Measurements from ENCODE around the gene UNC5B.

Gene UNC5B

DNA sequence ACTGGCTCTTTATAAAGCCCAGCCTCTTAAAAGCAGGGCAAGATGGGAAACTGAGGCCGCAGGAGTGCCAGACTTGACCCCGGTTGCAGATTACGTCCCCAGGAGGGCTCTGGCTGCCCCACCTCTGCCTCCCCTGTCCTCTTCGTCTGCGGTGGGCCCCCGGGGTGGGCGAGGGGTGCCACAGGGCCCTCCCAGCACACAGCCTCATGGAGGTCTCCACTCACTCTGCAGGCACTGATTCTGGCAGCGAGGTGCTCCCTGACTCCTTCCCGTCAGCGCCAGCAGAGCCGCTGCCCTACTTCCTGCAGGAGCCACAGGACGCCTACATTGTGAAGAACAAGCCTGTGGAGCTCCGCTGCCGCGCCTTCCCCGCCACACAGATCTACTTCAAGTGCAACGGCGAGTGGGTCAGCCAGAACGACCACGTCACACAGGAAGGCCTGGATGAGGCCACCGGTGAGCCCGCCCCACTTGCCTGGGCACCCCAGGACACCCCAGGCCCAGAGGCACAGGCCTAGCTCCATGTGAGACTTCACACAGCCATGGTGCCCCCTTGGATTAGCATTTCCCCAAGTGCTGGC lies 67.3 kb downstream of the UNC5B start:
- H3K27ac ChIP-seq = no peak overlapping the region

GRCh38 chr10:71280216-71280615 lies 67.8 kb downstream of the UNC5B start:
- TF ChIP-seq CTCF (conservative IDR thresholded peaks at IDR 0.05) = no peak
- no peak overlapping the region for H3K27ac ChIP-seq

More for the DNA sequence above, 67.3 kb downstream of the UNC5B start:
- TF ChIP-seq CTCF (conservative IDR thresholded peaks at IDR 0.05) = no peak

GRCh38 chr10:71280825-71281224 lies 68.5 kb downstream of the UNC5B start:
- TF ChIP-seq CTCF (conservative IDR thresholded peaks at IDR 0.05) = no peak
- no peak overlapping the region for H3K27ac ChIP-seq

- TF ChIP-seq CTCF (conservative IDR thresholded peaks at IDR 0.05) = no peak
- no peak overlapping the region for H3K27ac ChIP-seq
Observed at GRCh38 chr10:71281646-71282322, 69.4 kb downstream of the UNC5B start.

DNA sequence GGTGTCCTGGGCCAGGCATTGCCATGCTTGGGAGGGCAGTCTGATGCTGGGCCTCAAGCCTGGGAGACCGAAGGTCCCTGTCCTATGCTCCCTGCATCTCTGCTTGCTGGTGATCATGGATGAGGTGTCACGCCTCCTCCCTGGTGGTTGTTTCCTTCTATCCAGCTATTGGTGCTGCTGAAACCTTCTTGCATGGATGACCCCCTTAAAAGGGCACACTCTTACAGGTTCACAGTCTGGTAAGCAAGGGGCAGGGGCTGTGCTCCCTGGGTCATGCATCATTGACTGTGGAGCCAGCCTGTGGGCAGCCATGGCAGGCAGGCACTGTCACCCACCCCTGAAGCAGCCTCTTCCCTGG lies 69.9 kb downstream of the UNC5B start:
- no peak overlapping the region for H3K27ac ChIP-seq
- TF ChIP-seq CTCF (conservative IDR thresholded peaks at IDR 0.05) = no peak

DNA sequence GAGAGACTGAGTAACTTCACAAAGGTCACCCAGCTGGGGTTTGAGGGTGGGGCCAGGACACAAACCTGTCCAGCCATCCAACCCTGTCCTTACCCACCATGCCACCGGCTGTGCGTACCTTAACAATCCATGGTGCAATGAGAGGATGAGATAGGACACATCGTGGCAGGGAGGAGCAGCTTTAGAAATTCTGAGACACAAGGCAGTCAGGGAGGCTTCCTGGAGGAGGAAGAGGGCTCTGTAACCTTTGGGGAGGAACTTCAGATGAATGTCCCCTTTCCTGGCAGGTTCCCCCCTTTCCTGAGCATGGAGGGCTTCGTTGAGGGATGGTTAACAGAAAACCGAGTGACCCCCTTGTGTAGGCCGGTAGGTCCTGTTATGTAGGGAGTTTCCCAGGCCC lies 71.0 kb downstream of the UNC5B start:
- H3K27ac ChIP-seq = no peak overlapping the region
- no peak for TF ChIP-seq CTCF (conservative IDR thresholded peaks at IDR 0.05)

- H3K27ac ChIP-seq = no peak overlapping the region
- TF ChIP-seq CTCF (conservative IDR thresholded peaks at IDR 0.05) = no peak
Observed at GRCh38 chr10:71283876-71284275, 71.5 kb downstream of the UNC5B start.
